ENCODE data around the gene PKN3.

Gene PKN3

DNA sequence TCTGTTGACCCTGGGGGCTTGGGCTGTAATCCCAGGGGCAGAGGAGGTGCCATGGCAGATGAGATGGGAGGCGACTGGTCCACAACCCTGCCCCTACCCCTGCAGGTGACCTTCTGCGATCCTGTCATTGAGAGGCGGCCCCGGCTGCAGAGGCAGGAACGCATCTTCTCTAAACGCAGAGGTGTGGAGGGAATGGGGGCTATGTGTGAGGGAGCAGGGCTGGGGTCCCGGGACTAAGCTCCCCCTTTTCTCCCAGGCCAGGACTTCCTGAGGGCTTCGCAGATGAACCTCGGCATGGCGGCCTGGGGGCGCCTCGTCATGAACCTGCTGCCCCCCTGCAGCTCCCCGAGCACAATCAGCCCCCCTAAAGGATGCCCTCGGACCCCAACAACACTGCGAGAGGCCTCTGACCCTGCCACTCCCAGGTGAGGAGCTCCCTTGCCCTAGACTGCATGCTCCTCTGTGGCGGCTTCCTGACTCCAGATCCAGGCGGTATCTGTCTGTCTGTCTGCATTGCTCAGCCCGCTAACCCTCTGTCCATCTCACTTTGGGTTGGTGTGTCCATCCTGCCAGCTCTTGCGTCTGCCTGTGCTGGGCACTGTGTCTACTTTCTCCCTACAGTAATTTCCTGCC, 11.8 kb downstream of the PKN3 start:
- TF ChIP-seq EP300 (IDR thresholded peaks at IDR 0.05; ENCODE audit: borderline replicate concordance) (no peak), TCF12 (IDR thresholded peaks at IDR 0.05; ENCODE audit: low read depth) (no peak), EGR1 (IDR thresholded peaks at IDR 0.05) (no peak)
- TF ChIP-seq, protein P1, sequence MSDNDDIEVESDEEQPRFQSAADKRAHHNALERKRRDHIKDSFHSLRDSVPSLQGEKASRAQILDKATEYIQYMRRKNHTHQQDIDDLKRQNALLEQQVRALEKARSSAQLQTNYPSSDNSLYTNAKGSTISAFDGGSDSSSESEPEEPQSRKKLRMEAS (IDR thresholded peaks at IDR 0.05), result no peak

DNA sequence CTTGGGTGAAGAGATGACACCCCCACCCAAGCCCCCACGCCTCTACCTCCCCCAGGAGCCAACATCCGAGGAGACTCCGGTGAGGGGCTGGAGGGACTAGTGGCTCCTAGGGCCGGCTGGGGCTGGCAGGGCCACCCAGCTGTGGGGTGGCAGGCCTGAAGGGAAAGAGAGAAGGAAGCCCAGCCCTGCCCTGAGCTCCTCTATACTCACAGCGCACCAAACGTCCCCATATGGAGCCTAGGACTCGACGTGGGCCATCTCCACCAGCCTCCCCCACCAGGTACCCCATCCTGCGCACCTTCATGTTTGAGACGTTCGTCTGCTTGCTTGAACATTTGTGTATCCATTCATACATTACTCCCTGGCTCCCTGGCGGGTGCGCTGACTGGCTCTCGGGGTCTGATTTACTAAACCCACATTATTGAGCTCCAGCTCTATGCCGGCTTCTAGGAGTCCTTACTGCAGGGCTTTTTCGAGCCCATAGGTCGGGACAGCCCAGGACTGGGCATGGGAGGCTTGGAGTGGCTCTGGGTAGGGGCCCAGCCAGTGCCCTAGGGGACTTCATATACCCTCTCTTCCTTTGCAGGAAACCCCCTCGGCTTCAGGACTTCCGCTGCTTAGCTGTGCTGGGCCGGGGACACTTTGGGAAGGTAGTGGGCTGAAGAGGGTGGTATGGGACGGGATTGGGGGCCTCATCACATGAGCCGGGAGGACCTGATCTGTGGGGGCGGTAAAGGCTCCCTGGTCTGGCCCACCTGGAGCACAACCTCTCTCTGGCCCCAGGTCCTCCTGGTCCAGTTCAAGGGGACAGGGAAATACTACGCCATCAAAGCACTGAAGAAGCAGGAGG, 12.5 kb downstream of the PKN3 start:
- TF ChIP-seq TAF1 (IDR thresholded peaks at IDR 0.05; ENCODE audit: low read depth), result no peak
- TF ChIP-seq, protein P2, sequence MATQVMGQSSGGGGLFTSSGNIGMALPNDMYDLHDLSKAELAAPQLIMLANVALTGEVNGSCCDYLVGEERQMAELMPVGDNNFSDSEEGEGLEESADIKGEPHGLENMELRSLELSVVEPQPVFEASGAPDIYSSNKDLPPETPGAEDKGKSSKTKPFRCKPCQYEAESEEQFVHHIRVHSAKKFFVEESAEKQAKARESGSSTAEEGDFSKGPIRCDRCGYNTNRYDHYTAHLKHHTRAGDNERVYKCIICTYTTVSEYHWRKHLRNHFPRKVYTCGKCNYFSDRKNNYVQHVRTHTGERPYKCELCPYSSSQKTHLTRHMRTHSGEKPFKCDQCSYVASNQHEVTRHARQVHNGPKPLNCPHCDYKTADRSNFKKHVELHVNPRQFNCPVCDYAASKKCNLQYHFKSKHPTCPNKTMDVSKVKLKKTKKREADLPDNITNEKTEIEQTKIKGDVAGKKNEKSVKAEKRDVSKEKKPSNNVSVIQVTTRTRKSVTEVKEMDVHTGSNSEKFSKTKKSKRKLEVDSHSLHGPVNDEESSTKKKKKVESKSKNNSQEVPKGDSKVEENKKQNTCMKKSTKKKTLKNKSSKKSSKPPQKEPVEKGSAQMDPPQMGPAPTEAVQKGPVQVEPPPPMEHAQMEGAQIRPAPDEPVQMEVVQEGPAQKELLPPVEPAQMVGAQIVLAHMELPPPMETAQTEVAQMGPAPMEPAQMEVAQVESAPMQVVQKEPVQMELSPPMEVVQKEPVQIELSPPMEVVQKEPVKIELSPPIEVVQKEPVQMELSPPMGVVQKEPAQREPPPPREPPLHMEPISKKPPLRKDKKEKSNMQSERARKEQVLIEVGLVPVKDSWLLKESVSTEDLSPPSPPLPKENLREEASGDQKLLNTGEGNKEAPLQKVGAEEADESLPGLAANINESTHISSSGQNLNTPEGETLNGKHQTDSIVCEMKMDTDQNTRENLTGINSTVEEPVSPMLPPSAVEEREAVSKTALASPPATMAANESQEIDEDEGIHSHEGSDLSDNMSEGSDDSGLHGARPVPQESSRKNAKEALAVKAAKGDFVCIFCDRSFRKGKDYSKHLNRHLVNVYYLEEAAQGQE (IDR thresholded peaks at IDR 0.05; ENCODE audit: low read depth), result no peak

GRCh38 chr9:128715436-128715750, 13.1 kb downstream of the PKN3 start:
- TF ChIP-seq TAF1 (IDR thresholded peaks at IDR 0.05; ENCODE audit: low read depth), result no peak
- TF ChIP-seq TEAD4 (IDR thresholded peaks at IDR 0.05), result no peak
- TF ChIP-seq, protein P2 (IDR thresholded peaks at IDR 0.05; ENCODE audit: low read depth), result no peak
- TF ChIP-seq CREB1 (IDR thresholded peaks at IDR 0.05; ENCODE audit: low read depth), result no peak
- TF ChIP-seq, protein P1 (IDR thresholded peaks at IDR 0.05), result no peak
- TF ChIP-seq TCF12 (IDR thresholded peaks at IDR 0.05; ENCODE audit: low read depth), result no peak
- no peak for TF ChIP-seq RAD21 (IDR thresholded peaks at IDR 0.05; ENCODE audit: low read depth)
- no peak for TF ChIP-seq EP300 (IDR thresholded peaks at IDR 0.05; ENCODE audit: borderline replicate concordance)
- no peak for TF ChIP-seq YY1 (IDR thresholded peaks at IDR 0.05; ENCODE audit: low read depth)
- TF ChIP-seq, protein P3, sequence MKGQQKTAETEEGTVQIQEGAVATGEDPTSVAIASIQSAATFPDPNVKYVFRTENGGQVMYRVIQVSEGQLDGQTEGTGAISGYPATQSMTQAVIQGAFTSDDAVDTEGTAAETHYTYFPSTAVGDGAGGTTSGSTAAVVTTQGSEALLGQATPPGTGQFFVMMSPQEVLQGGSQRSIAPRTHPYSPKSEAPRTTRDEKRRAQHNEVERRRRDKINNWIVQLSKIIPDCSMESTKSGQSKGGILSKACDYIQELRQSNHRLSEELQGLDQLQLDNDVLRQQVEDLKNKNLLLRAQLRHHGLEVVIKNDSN (IDR thresholded peaks at IDR 0.05), result no peak
- no peak for TF ChIP-seq FOXM1 (IDR thresholded peaks at IDR 0.05; ENCODE audit: borderline replicate concordance, low read depth)
- TF ChIP-seq ZBTB7A (IDR thresholded peaks at IDR 0.05; ENCODE audit: low read depth), result no peak
- TF ChIP-seq EGR1 (IDR thresholded peaks at IDR 0.05), result no peak
- TF ChIP-seq NFIC (IDR thresholded peaks at IDR 0.05), result no peak

DNA sequence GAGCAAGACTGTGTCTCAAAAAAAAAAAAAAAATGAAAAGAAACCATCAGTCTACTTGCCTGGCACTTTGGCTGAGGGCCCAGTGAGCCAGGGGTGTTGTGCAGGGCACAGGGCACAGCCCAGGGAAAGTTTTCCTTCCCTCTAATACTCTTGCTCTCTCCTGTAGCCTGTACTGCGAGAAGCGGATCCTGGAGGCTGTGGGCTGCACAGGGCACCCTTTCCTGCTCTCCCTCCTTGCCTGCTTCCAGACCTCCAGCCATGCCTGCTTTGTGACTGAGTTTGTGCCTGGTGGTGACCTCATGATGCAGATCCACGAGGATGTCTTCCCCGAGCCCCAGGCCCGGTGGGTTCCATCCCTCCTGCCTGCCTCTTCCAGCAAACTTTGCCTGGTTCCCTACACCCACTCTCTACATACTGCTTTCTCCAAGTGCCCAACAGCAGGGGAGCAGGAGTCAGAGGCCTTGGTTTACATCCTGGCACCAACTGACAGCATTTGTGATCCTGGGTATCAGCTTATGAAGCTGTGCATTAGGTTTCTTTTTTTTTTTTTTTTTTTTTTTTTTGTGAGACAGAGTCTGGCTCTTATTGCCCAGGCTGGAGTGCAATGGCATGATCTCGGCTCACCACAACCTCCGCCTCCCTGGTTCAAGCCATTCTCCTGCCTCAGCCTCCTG, 14.4 kb downstream of the PKN3 start:
- no peak for TF ChIP-seq NFIC (IDR thresholded peaks at IDR 0.05)
- no peak for TF ChIP-seq RAD21 (IDR thresholded peaks at IDR 0.05; ENCODE audit: low read depth)
- TF ChIP-seq, protein P1 (IDR thresholded peaks at IDR 0.05), result no peak
- TF ChIP-seq EP300 (IDR thresholded peaks at IDR 0.05; ENCODE audit: borderline replicate concordance), result no peak
- TF ChIP-seq ZBTB7A (IDR thresholded peaks at IDR 0.05; ENCODE audit: low read depth), result no peak
- no peak for TF ChIP-seq FOXM1 (IDR thresholded peaks at IDR 0.05; ENCODE audit: borderline replicate concordance, low read depth)
- TF ChIP-seq TCF12 (IDR thresholded peaks at IDR 0.05; ENCODE audit: low read depth), result no peak
- TF ChIP-seq YY1 (IDR thresholded peaks at IDR 0.05; ENCODE audit: low read depth), result no peak
- TF ChIP-seq TEAD4 (IDR thresholded peaks at IDR 0.05), result no peak
- TF ChIP-seq, protein P2 (IDR thresholded peaks at IDR 0.05; ENCODE audit: low read depth), result no peak
- no peak for TF ChIP-seq EGR1 (IDR thresholded peaks at IDR 0.05)
- TF ChIP-seq TAF1 (IDR thresholded peaks at IDR 0.05; ENCODE audit: low read depth), result no peak
